Activated T-helper 2 cell treated with anti-CD3 and anti-CD28 coated beads, Interferon-gamma antibody, Interleukin-2, Interleukin-4, amounts not matched to agents 10 μg/mL and 5 μg/mL and 100 μg/mL, durations not matched to agents 14 hours and 24 hours and 36 hours (primary cell): Measurements from ENCODE around the gene STK32B. TPM values are rescaled to one million over a fixed set of nuclear protein-coding genes. Genes with fewer than 3 reads are reported as not detected.
"Not testable (repeated sequence)": the region's sequence is repeated elsewhere in the genome, so short reads cannot be mapped to it uniquely, and the experiment has no call there.

Source experiments
- DNase-seq: peaks from one replicate; pipeline ENCODE4 v3.0.0; 2021; ENCODE audit warnings: low spot score
- H3K27ac Mint-ChIP-seq: one replicate; pipeline ENCODE4 v1.8.0; 2021; ENCODE audit warnings: mixed read lengths
- H3K27me3 Mint-ChIP-seq: one replicate; pipeline ENCODE4 v1.8.0; 2021; ENCODE audit warnings: low read depth, mixed read lengths
- H3K36me3 Mint-ChIP-seq: one replicate; pipeline ENCODE4 v1.8.0; 2021; ENCODE audit warnings: low read depth, mixed read lengths
- H3K4me1 Mint-ChIP-seq: one replicate; pipeline ENCODE4 v1.8.0; 2021; ENCODE audit warnings: low read depth, mixed read lengths
- H3K4me3 Mint-ChIP-seq: one replicate; pipeline ENCODE4 v1.8.0; 2021; ENCODE audit warnings: low read depth, mild to moderate bottlenecking, moderate library complexity, mixed read lengths
- H3K9me3 Mint-ChIP-seq: one replicate; pipeline ENCODE4 v1.8.0; 2021; ENCODE audit warnings: mixed read lengths
- intact Hi-C: fragments of 100-400 bp; cut with micrococcal nuclease; formaldehyde crosslinking; loops from one replicate; pipeline ENCODE4 v1.15.1; 2023
- total RNA-seq: library from RNA; stranded (reverse); gene quantifications from 2 replicates; pipeline ENCODE4 v1.2.3, GENCODE V29; 2022

Gene STK32B
- total RNA-seq, 1 donor from 2014 or later: not detected

DNA sequence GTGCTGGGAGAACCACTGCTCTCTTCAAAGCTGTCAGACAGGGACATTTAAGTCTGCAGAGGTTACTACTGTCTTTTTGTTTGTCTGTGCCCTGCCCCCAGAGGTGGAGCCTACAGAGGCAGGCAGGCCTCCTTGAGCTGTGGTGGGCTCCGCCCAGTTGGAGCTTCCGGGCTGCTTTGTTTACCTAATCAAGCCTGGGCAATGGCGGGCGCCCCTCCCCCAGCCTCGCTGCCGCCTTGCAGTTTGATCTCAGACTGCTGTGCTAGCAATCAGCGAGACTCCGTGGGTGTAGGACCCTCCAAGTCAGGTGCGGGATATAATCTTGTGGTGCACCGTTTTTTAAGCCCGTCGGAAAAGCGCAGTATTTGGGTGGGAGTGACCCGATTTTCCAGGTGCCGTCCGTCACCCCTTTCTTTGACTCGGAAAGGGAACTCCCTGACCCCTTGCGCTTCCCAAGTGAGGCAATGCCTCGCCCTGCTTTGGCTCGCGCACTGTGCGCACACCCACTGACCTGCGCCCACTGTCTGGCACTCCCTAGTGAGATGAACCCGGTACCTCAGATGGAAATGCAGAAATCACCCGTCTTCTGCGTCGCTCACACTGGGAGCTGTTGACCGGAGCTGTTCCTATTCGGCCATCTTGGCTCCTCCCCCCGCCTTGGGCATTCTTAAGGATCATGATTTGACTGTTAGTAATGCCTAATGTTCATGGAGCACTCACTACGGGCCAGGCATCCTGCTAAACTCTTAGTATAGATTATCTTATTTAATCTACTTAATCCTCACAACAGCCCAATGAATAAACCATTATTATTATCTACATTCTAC lies 392.9 kb downstream of the STK32B start:
- H3K4me3 Mint-ChIP-seq, DNase-seq, intact Hi-C loops, H3K27me3 Mint-ChIP-seq, H3K9me3 Mint-ChIP-seq, H3K36me3 Mint-ChIP-seq, H3K27ac Mint-ChIP-seq, H3K4me1 Mint-ChIP-seq: not testable (repeated sequence)

DNA sequence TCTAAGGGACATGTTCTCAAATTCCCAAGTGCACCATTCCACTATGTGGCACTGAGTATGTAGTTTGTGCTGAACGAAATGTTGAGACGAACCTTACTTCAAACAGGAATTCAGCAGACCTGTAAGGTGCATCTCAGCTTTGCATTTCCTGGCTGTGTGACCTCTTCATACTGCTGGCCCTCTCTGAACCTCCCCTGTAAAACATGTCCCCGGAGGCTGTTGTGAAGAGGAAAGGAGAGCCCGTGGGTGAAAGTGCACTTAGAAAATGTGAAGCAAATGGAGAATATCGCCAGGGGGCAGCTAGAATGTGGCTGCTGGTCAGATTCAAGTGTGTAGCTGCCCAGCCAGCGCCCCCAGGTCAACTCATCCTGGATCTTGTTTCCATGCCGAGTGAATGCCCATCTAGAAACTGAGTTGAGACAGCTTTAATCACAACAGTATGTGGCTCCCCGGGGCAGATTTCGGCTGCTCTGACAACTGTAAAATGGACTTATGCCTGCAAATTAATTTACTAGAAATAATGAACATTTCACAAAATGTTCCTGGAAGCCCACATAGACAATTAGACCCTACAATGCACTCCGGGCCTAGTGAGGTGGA lies 393.7 kb downstream of the STK32B start:
- no peaks in the 10 kb centered on the region for H3K27me3 Mint-ChIP-seq
- no peaks in the 10 kb centered on the region for H3K4me1 Mint-ChIP-seq
- no peaks in the 10 kb centered on the region for H3K36me3 Mint-ChIP-seq
- DNase-seq: no peak
- H3K4me3 Mint-ChIP-seq: no peak overlapping the region
- intact Hi-C loops: no loop called here
- no peak overlapping the region for H3K27ac Mint-ChIP-seq
- peaks cover 5% of the 10 kb centered on the region for H3K9me3 Mint-ChIP-seq

DNA sequence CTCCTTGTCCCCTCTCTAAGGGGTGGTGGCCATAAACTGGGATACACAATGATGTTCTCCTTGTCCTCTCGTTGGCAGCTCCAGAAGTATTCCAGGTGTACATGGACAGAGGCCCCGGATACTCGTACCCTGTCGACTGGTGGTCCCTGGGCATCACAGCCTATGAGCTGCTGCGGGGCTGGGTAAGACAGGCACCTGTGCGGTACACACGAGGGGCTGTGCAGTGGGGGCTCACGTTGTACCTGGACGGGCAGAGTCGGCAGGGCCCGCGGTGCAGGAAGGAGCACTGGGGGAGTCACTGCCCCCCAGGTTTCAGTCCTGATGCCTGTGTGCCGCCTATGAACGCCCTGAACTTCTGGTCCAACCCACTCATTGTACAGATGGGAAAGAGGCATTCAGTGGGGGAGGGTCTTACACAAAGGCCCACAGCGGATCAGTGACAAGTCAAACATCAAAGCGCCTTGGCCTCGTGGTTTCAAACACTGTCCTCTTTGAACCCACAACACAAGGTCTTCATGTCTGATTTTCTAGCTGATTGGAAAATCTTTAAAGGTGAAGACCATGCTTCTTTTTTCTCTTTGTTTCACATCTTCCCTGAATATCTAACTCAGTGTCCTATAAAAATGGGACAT lies 395.4 kb downstream of the STK32B start:
- intact Hi-C loops: no loop called here
- no peaks in the 10 kb centered on the region for H3K36me3 Mint-ChIP-seq

DNA sequence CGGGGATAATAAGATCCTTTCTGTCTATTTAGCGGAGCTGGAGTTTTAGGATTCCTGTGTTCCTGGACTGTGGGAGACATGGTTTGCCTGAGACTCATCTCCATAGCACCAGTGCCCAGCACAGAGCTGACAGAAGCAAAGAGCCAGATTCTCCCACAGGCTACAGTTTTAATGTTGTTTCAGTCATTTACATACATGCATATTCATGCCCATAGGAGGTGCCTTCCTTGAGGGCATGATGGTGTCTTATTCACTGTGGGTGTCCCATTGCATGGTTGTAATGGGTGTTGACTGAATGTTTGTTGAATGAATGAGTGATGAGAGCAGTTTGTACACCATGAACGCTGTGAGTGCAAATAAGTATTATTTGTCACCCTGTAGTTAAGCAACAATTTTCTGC lies 396.5 kb downstream of the STK32B start:
- H3K36me3 Mint-ChIP-seq: no peaks in the 10 kb centered on the region
- H3K27me3 Mint-ChIP-seq: no peaks in the 10 kb centered on the region
- H3K4me1 Mint-ChIP-seq: no peaks in the 10 kb centered on the region
- H3K9me3 Mint-ChIP-seq: peaks cover 5% of the 10 kb centered on the region
- H3K4me3 Mint-ChIP-seq: no peak overlapping the region
- DNase-seq: no peak
- intact Hi-C loops: no loop called here
- no peak overlapping the region for H3K27ac Mint-ChIP-seq

More for the DNA sequence above, 395.4 kb downstream of the STK32B start:
- Mint-ChIP-seq H3K4me3 (no peak overlapping the region), H3K27ac (no peak overlapping the region), H3K9me3 (peaks cover 5% of the 10 kb centered on the region), H3K4me1 (no peaks in the 10 kb centered on the region), H3K27me3 (no peaks in the 10 kb centered on the region)
- no peak for DNase-seq

DNA sequence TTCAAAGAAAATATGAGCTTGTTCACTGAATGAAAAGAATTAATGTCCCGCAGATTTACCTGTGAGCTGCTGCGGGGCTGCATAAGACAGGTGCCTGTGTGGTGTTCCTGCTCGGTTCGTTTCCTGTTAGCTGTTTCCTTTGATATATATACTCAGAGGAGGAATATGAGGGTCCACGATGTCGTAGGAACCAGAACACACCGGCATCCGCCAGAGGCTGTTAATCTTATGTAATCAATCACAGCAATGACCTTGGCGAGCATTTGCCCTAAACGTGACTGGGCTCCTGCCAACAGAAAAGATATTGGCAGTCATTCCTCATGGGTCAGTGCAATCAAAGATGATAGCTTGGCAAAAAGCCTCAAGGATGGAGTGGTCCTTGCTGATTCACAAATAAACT lies 396.9 kb downstream of the STK32B start:
- no peaks in the 10 kb centered on the region for H3K36me3 Mint-ChIP-seq
- no peak for DNase-seq
- H3K9me3 Mint-ChIP-seq: peaks cover 5% of the 10 kb centered on the region
- no peaks in the 10 kb centered on the region for H3K27me3 Mint-ChIP-seq
- H3K4me1 Mint-ChIP-seq: no peaks in the 10 kb centered on the region
- intact Hi-C loops: no loop called here
- no peak overlapping the region for H3K4me3 Mint-ChIP-seq
- no peak overlapping the region for H3K27ac Mint-ChIP-seq

DNA sequence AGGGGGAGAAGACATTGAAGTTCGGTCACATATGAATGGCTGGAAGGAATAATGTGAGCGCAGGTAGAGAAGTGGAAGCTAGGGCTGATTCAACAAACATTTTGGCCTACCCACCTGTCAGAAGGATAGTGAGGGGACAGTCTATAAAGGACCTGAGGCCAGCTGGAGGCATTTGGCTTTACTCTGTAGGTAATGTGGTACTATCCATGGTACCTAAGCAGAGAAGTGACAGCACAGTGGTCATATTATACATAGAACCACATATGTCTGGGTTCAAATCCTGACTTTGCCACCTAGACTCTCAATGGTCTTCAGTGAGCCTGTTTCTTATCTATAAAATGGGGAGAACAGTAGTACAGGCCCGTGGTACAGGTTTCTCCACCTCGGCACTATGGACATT lies 400.0 kb downstream of the STK32B start:
- intact Hi-C loops: no loop called here
- no peak for DNase-seq
- Mint-ChIP-seq H3K4me3 (no peak overlapping the region), H3K27ac (no peak overlapping the region), H3K27me3 (no peaks in the 10 kb centered on the region), H3K4me1 (no peaks in the 10 kb centered on the region), H3K36me3 (no peaks in the 10 kb centered on the region), H3K9me3 (no peaks in the 10 kb centered on the region)

DNA sequence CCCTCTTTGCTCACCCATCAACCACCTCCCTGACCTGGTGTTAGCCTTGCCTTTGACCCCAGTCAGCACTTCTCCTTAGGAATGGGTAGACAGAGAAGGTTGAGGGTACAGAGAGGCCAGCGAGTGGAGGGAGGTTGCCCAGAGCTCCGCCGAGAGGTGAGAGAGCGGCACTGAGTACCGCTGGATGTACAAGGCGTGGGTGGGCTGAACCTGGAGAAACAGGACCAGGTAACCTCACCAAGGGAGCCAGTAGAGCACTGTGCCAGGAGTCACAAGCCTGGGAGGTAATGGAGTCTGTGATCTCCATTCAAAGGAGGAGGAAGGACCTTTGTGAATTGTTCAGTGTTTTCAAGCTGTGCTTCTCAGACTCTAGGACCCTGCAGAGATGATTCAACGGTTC lies 400.9 kb downstream of the STK32B start:
- Mint-ChIP-seq H3K36me3 (no peaks in the 10 kb centered on the region), H3K4me1 (no peaks in the 10 kb centered on the region), H3K27ac (no peak overlapping the region), H3K4me3 (no peak overlapping the region), H3K27me3 (no peaks in the 10 kb centered on the region), H3K9me3 (no peaks in the 10 kb centered on the region)
- DNase-seq: no peak
- intact Hi-C loops: no loop called here

DNA sequence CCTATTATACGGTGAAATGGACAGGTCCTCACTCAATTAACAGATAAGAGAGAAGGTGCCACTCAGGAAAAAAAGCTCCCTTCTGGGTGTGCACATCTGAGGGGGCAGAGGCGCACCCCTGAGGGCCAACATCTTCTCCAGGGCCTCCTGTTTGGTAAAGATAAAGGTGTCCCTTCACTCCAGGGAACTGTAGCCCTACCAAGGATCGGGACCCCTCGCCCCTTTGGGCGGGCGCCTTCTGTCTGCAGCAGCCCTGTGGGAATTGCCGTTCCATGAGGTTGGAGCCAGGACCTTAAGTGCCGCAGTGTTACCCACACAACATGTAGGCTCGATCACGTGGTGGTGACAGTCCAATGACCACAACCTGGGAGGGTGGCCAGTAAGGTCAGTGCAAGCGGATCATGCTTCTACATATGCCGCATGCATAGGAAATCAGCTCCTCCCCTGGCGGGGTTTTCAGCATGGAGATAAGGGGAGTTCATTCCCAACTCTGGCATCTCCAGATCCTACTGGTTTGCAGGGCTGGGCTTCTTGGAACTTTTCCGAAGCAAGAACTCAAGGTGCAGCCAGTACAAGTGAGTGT lies 403.8 kb downstream of the STK32B start:
- no peaks in the 10 kb centered on the region for H3K36me3 Mint-ChIP-seq
- intact Hi-C loops: no loop called here
- H3K4me3 Mint-ChIP-seq: no peak overlapping the region
- H3K4me1 Mint-ChIP-seq: no peaks in the 10 kb centered on the region
- no peak overlapping the region for H3K27ac Mint-ChIP-seq
- H3K27me3 Mint-ChIP-seq: no peaks in the 10 kb centered on the region
- no peak for DNase-seq
- no peaks in the 10 kb centered on the region for H3K9me3 Mint-ChIP-seq

DNA sequence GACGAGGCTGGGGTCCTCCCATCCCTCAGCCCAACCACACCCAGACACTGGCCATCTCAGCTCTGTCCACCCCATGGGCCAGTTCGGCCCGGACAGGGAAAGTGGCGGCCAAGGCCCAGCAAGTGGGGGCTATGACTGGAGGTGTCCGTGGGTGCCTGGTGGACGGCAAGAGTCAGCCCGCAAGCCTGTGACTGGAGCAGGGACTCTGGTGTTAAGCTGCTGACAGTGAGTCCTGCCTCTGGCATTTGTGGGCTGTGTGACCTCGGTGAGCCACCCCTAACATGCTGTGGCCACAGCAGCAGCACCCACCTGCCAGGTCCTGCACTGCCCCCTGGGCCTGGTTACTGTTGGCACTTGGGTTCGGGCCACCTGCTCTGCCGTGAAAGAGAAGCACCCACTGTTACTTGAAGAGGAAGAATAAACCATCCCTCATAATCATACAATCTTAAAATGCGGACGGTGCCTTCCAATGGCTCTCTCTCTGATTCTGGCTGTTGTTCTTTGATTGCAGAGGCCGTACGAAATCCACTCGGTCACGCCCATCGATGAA lies 405.1 kb downstream of the STK32B start:
- intact Hi-C loops: no loop called here
- H3K4me1 Mint-ChIP-seq: no peaks in the 10 kb centered on the region

DNA sequence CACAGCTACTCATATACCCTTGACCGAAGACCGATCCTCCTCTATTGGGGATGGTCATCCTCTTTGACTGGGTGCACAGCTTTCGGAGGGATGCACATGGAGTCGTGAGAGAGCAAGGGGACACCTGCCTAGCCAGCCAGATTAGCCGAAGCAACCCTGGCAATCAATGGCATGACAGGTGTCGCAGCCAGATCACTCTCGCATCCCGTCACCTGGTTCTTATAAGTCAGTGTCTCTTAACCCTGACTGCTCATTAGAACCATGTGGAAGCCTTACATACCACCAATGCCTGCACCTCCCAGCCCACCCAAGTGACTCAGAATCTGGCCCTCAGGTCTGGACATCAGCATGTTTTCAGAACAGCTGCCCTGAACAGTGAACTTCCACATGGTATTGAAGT lies 407.4 kb downstream of the STK32B start:
- Mint-ChIP-seq H3K36me3 (no peaks in the 10 kb centered on the region), H3K27ac (no peak overlapping the region), H3K4me3 (no peak overlapping the region), H3K4me1 (no peaks in the 10 kb centered on the region), H3K9me3 (no peaks in the 10 kb centered on the region), H3K27me3 (no peaks in the 10 kb centered on the region)
- no peak for DNase-seq
- intact Hi-C loops: no loop called here

More for the DNA sequence above, 405.1 kb downstream of the STK32B start:
- Mint-ChIP-seq H3K27ac (no peak overlapping the region), H3K4me3 (no peak overlapping the region), H3K36me3 (no peaks in the 10 kb centered on the region), H3K9me3 (no peaks in the 10 kb centered on the region), H3K27me3 (no peaks in the 10 kb centered on the region)
- no peak for DNase-seq

DNA sequence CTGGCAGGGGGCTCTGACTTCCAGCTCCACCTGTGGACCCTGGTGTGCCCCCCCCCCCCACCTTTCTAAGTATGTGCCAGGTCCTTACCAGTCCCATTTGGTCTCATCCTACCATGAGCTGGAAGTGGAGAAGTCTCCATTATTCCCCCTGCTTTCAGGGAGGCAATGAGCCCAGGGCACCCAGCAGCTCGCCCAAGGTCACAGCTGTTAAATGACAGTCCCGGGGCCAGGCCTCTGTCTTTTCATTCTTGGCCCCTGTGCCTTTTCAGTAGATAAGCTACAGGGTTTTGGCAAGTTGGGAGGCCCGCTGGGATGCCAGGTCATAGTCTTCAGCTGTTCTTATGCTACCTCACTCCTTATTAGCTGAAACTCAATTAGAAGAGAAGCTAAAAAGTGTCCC lies 408.0 kb downstream of the STK32B start:
- H3K4me3 Mint-ChIP-seq: no peak overlapping the region
- H3K4me1 Mint-ChIP-seq: no peaks in the 10 kb centered on the region
- intact Hi-C loops: no loop called here
- DNase-seq: no peak
- no peaks in the 10 kb centered on the region for H3K27me3 Mint-ChIP-seq
- no peaks in the 10 kb centered on the region for H3K9me3 Mint-ChIP-seq
- H3K36me3 Mint-ChIP-seq: no peaks in the 10 kb centered on the region
- no peak overlapping the region for H3K27ac Mint-ChIP-seq

DNA sequence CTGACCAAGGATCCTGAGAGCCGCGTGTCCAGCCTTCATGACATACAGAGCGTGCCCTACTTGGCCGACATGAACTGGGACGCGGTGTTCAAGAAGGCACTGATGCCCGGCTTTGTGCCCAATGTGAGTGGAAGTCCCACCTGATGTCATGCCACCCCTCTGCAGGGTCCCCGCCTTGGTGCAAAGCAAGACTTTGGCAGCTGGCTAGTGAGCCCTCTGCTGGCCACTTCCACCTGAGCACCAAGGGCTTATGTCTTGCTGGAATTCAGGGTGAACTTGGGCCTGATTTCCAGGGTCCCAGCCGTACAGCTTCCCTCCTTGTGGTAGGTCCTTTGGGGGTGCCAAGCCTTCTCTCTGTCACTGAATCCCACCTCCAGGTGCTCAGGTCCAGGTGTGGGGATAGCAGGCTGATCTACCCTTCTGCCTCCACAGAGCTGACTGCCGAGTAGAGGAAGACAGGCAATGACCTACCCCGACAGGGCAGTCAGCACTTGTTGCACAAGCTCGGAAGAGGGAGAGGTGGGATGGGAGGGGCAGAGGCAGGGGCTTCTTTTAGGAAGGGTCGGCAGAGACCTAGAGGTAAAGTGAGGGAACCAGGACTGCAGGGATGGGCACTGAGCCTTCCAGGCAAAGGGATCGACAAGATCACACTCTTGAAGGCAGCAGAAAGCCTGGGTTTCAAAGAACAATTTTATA lies 409.0 kb downstream of the STK32B start:
- no peaks in the 10 kb centered on the region for H3K36me3 Mint-ChIP-seq
- no peaks in the 10 kb centered on the region for H3K4me1 Mint-ChIP-seq
- no peak overlapping the region for H3K4me3 Mint-ChIP-seq
- no peaks in the 10 kb centered on the region for H3K27me3 Mint-ChIP-seq
- no peak overlapping the region for H3K27ac Mint-ChIP-seq
- no peak for DNase-seq
- no peaks in the 10 kb centered on the region for H3K9me3 Mint-ChIP-seq
- intact Hi-C loops: no loop called here
